Activated gamma-delta T cell treated with Interleukin-2 at 50 U/mL for 16 hours (primary cell): ENCODE measurements around the gene SLC7A7.
"Not testable (repeated sequence)": the region's sequence is repeated elsewhere in the genome, so short reads cannot be mapped to it uniquely, and the experiment has no call there.

Source experiments
- DNase-seq: peaks from one replicate; pipeline ENCODE4 v3.0.0-alpha.2; 2020

Gene SLC7A7

GRCh38 chr14:22843123-22843925, 28.1 kb upstream of the SLC7A7 start:
- DNase-seq = no peak

GRCh38 chr14:22842211-22843122, 27.2 kb upstream of the SLC7A7 start:
- DNase-seq = no peak

GRCh38 chr14:22841769-22842168, 26.5 kb upstream of the SLC7A7 start:
- DNase-seq = no peak

DNA sequence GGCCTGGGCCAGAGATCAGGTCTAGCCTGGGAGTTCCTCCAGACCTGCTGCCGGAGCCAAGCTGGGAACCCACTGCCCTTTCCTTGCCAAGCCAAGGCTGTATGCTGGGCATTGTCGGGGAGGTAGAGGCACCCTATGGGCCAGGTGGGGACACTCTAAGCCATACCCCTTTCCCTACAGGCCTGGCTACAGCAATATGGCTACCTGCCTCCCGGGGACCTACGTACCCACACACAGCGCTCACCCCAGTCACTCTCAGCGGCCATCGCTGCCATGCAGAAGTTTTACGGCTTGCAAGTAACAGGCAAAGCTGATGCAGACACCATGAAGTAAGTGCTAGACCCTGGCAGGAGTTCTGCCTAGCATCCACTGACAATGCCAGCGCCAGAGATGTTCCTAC, 26.1 kb upstream of the SLC7A7 start:
- no peak for DNase-seq

GRCh38 chr14:22839159-22839779, 24.0 kb upstream of the SLC7A7 start:
- DNase-seq = no peak

DNA sequence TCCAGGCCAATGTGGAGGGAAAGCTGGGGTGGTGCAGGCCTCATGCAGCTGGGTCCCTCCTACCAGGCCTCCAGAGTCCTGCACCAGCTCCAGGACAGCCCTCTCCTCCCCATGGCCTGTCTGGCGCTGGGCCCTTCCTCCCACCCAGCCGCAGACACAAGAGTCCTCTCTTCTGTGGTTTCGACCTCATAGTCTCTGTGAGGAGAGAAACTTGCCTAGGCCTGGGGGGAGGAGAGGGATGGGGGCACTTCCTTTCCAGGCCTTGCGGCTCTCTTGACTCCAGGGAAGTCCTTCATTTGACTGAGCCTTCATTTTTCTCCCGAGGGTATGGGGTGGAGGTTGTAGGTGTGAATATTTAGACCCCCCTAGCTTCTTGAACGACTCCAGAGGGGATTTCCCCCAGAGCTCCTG, 23.4 kb upstream of the SLC7A7 start:
- DNase-seq = no peak

- no peak for DNase-seq
These were observed 22.7 kb upstream of the SLC7A7 start for GRCh38 chr14:22837750-22838538.

GRCh38 chr14:22837114-22837749, 22.0 kb upstream of the SLC7A7 start:
- DNase-seq = no peak

DNA sequence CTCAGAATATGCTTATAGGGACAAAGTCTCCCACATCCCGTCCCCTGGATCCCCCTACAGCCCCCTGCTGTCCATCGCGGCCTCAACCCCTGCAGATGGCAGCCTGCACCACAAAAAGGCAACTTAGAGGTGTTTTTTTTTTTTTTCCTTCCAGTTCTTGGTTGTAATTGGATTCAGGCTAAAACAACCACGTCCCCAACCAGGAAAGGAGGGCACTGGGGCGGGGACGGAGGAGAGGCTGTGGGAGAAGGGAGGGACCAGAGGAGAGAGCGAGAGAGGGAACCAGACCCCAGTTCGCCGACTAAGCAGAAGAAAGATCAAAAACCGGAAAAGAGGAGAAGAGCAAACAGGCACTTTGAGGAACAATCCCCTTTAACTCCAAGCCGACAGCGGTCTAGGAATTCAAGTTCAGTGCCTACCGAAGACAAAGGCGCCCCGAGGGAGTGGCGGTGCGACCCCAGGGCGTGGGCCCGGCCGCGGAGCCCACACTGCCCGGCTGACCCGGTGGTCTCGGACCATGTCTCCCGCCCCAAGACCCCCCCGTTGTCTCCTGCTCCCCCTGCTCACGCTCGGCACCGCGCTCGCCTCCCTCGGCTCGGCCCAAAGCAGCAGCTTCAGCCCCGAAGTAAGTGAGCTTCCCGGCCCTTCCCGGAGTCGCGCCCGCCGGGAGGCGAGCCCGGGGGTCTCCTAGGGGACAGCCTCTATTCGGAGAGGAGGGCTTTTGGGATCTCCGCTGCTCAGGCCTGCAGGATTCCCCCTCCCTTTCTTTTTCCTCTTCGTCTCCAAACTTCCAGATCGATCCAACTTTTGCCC, 21.3 kb upstream of the SLC7A7 start, which contains the start of gene MMP14:
Gene MMP14 (plus strand): TSS at position 285 of the 813 bp plus-strand sequence. CDS start 233 bp downstream, at position 518.
- DNase-seq = no peak

DNA sequence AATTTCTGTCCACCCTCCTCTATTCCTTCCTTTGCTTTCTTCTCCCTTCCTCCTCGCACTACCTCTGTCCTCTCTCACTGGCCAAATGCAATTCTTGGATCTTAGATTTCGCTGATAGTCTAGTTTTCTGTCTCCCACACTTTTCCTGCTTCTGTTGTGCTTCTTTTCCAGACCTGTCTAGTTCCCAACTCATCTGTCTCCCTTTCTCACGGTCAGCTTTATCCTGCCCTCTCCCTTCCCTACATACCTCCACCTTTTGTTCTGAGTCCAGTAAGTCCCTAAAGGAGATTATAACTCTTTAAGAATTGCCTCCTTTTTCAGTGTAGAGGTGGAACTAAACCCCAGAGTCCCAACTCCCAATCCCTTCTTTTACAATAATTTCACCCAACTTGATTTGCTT, 20.3 kb upstream of the SLC7A7 start:
- DNase-seq = no peak

DNA sequence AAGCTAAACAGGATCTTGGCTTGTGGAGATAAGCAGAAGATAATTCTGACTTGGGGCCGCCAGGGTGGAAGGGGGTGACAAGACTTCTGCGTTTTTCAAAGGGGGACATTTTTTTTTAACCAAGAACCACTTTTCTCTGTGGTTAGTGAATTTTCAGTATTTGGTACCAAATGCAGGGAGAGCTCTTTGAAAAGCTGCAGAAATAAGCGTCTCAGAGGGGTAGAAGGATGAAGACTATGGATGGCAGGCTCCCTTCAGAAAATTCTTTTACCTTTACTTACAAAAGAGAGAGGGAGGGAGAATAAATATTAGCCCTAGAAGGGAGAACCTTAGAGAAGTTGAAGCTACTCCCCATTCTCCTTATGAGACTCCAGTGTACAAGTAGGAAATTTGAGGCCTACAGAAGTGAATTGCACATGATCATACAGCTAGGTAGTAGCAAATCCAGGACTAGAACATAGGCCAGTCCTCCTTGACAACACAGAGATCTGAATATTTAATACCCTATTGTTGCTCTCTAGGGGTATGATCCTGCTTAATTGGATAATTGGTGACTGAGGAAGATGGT, 15.3 kb upstream of the SLC7A7 start:
- no peak for DNase-seq

DNA sequence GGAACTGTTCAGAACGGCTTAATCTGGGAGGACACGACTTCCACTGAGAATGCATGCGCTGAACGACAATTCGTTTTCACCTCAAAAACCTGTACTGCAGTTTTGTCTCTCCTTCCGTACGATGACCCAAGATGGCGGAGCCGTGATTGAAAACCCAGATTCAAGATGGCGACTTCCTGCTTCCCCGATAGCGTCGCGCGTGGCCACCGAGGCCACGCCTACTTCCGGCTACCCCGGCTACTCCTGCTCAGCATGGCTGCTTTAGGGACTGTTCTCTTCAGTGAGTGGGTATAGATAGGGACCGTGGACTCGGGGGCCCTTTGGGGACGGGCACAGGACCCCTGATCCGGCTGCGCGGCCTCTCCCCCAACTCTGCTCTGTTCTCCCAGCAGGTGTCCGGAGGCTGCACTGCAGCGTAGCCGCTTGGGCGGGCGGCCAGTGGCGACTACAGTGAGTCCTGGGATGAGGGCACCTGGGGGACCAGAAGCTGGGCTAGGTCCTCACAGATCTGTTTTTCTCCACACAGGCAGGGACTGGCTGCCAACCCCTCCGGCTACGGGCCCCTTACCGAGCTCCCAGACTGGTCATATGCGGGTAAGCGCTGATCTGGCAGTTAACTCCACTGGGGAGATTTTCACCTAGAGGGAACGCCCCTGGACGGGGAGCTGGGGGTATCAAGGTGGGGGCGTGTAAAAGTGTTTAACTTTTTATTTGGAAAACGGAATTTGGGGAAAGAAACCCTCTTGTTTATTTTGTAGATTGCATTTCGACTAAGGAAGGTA, 14.6 kb upstream of the SLC7A7 start, which contains the start of gene MRPL52:
Gene MRPL52 (plus strand): TSS at position 227 of the 782 bp plus-strand sequence. CDS start 26 bp downstream, at position 253.
- DNase-seq = peak; percentile 90

- not testable (repeated sequence) for DNase-seq
These were observed 13.9 kb upstream of the SLC7A7 start for GRCh38 chr14:22829076-22829660.

DNA sequence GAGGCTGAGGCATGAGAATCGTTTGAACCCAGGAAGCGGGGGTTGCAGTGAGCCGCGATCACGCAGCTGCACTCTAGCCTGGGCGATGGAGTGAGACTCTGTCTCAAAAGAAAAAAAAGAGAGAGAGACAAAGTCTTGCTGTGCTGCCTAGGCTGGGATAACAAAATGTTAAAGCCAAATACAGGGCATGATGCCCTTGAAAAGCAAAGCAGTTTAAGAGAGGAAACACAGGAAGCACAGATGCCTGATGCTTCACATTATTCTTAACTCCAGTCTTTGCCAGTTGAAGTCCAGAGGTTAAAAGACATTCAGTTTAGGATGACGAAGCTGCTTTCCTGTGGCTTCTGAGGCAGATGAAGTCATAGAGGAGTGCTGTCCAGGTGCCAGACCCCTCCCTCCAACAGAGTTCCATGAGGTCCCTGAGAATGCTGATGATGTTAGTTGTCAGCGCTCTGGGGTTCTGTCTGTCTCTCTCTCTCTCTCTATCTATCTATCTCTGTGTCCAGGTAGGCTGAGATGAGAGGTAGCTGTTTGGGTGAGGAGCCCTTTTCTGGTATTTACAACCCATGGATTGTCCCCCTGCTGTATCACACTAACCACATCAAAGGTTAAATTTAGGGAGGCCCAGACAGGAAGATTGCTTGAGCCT, 9.6 kb upstream of the SLC7A7 start:
- no peak for DNase-seq

DNA sequence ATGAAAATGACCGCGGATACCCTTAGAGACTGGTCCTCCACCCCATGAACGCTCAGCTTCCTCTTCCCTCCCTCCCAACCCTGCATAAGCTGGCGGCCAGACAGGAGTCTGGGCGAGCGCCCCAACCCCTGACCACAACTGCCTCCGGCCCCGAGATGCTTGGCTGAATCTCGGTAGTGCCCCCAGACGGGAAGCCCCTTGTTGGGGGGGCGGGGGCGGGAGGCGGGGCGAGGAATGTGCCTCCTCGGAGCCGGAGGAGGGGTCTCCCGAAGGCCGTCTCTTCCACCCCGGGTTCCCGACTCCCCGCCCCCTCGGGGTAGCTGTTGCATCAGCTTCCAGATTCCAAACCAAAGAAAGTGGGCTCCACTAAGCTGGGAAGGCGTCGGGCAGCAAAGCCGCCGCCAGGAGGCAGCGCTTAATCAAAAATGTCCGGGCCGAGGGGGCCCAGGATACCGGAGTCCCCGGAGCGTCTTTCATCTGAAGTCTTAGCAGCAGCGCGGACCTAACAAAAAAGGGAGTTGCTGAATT, 7.4 kb upstream of the SLC7A7 start:
- peak; percentile 65 for DNase-seq

DNA sequence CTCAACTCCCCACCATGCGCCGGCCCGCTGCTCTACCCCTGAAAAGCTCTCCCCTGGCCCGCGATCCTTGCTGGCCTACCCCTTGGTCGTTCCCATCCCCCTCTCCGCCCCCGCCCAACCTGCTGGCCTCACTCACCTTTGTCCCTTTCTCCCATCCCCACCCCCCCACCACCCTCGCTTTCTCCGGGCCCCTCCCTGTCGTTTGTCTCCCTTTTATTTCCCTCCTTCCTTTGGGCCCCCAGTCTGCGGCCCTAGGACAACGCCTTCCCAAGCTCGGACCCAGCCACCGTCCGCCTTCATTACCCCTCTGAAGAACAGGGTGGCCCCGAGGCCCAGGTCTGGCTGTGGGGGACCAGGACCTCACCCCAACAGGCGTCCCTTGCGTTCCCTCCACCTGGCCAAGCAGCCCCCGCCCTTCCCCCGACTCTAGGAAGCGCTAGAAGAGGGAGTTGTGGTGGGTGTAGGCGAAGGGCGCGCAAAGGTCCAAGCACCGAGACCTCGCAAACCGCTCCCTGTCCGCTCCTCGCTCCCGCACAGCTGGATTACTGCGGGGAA, 6.9 kb upstream of the SLC7A7 start:
- no peak for DNase-seq

DNA sequence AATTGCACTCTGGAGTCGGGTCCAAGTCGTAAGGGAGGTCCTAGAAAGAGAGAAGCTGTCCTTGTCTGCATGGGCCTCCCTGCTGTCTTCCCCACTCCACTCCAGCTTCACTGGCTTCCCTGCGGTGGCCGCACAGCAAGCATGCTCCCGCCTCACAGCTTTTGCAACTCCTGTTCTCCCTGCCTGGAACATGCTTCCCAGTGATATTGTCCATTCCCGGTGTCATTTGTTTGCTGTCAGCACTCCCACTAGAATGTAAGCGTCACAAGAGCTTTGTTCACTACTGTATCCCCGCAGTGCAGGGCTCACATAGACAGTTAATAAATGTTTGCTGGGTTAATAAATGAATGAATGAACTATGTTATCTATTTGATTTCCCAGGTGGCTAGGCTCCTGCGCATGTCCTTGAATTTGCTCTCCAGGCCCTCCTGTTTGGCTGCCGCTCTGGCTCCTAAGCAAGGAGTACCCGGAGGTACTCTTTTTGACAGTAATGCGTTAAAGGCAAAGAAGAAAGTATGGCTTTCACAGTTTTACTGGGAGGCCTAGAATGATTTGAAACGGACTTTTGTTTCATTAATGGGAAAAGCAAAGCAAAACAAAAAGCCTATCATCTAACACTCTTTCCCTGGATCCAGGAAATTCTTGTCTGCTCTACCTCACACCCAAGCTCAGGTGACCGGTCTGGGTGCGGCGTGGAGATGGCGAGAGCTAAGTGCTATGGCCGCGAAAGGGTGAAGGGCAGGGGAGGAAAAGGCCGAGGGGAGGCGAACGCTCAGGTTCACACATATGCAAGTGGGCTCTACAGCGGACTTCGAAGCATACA, 6.2 kb upstream of the SLC7A7 start:
- no peak for DNase-seq
